ENCODE data around the gene ZNF684.

DNA sequence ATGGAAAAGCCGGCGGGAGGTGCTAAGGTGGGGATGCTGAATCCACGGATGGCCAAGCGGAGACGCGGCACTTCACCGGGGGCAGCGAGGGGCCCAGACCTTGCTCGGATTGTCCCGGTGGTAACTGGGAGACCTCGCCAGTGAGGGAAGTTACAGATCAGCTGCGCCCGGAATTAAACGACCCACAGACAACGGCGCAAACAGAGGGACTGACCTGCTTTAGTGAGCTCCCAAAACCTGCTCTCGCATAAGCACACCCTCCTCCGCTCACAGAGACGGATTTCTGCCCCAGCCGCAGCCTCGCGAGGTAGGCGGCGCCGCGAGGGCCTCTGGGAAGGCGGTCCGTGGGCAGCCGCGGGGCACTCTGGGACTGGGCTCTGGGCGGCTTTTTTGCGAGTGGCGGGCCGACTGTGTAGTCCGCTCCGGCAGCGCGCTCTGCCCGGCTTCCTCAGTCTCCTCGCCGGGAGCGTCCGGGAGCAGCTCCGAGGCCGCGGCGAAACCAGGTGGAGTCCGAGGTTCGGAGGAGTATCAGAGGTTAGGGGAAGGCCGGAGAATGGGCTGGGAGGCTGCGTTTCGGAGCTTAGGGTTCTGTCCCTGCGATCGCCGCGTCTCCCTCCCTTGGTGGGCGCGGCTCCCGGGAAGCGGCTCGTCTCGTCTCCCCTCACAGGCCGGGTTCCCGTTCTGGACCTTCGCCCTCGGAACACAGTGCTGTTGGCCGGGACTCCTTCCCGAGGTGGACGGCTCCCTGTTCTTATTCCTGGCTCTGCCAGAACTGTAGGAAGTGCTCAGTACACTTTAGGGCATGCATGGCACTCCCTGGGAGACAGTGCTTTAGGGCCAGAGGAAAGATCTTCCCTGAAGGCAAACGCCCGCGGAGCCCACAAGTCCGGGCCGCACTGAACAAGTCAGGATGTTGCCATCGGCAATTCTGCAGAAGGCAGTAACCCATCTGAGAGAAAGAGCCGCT, 22.8 kb upstream of the ZNF684 start, which contains the start of gene EXO5:
- TF ChIP-seq, protein P1, sequence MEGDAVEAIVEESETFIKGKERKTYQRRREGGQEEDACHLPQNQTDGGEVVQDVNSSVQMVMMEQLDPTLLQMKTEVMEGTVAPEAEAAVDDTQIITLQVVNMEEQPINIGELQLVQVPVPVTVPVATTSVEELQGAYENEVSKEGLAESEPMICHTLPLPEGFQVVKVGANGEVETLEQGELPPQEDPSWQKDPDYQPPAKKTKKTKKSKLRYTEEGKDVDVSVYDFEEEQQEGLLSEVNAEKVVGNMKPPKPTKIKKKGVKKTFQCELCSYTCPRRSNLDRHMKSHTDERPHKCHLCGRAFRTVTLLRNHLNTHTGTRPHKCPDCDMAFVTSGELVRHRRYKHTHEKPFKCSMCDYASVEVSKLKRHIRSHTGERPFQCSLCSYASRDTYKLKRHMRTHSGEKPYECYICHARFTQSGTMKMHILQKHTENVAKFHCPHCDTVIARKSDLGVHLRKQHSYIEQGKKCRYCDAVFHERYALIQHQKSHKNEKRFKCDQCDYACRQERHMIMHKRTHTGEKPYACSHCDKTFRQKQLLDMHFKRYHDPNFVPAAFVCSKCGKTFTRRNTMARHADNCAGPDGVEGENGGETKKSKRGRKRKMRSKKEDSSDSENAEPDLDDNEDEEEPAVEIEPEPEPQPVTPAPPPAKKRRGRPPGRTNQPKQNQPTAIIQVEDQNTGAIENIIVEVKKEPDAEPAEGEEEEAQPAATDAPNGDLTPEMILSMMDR (IDR thresholded peaks at IDR 0.05): no peak
- peak in 1 of 2 donors; percentile 59 for TF ChIP-seq POLR2A (IDR thresholded peaks at IDR 0.05)
